ENCODE measurements around the gene CRYGD.
"Not testable (repeated sequence)": the region's sequence is repeated elsewhere in the genome, so short reads cannot be mapped to it uniquely, and the experiment has no call there.

CRYGD gene

DNA sequence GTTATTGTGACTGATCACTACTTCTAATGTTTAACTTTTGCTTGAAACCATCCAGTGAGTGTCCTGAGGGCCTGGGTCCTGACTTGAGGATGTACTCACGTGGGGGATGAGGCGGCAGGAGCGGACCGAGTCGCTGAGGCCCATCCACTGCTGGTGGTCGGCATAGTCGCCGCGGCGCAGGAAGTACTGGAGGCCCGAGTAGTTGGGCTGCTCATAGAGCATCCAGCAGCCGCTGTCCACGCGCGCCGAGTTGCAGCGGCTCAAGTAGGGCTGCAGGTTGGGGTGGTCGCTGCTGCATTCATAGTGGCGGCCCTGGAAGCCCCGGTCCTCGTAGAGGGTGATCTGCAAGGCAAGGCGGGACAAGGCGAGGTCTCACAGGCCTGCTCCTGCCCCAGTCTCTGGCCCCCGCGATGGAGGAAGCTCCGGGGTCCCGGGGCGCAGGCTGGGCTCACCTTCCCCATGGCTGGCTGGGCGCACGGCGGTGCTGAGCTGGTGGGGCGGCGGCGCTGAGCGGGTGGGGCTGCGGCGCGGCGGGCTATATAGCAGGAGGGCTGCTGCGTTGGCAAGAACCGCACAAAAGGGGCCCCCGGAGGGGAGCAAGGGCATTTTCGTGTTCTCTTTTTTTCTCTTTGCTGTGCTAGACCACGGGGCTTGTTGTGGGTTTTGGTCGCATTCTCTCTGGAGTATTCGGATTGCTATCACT is at the start of gene CRYGD:
CRYGD (minus strand) TSS at position 512 of the 703 bp plus-strand sequence; CDS start at position 461, 51 bp downstream.
- DNase-seq (ENCODE audit: low read depth in 2 of 2), result not testable (repeated sequence)

DNA sequence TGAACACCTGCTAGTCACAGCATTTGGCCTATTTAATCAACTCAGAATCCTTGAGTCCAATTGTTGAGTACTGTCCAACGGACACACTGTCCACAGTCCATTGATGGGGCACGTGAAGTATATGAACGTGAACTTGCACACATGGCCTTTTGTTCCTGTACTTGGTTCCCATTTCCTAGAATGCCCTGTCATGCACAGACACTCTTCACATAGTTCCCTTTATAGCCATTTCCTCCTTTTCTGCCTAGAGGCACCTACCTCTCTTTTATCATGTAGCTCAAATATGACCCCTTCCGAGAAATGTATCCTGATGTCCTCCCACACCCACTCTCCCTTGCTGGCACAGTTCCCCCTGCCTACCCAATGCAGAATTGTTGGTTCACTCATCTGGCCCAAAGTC is 47.8 kb upstream of the CRYGD start:
- no peak for DNase-seq (ENCODE audit: low read depth in 2 of 2)

DNA sequence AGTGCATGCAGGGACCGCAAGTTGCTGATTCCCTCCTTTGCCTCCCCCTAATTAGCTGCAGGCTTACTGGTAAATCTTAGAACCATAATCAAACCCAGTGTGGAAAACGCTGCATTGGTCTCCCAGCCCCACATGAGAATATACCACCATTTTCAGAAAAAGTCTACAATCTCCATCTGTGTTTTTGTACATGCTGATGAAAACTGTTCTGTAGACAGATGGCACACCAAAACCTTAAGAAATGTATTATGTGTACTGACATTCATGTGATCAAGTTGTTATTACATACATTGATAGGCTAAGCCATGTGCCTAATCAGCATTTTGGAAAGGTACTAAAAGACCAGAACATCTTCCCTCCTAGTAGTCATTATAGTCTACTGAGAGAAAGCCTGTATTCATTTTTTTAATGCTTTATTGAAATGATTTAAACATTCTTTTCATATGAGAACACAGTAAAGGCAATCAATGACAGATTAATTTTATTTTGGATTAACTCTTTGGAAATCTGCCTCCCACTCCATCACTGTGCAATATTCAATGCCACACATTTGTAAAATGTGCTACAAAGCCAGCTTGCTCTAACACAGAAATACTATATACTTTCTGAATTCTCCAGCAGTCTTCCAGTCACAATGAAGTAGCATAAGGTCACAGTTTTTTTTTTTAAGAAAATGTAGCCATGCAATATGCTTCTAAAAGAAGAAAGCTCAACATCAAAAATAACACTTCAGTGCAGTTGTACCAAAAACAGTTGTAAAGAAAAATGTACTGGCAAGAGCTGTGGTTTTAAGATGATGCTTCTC is 40.8 kb upstream of the CRYGD start:
- no peak for DNase-seq (ENCODE audit: low read depth in 2 of 2)

DNA sequence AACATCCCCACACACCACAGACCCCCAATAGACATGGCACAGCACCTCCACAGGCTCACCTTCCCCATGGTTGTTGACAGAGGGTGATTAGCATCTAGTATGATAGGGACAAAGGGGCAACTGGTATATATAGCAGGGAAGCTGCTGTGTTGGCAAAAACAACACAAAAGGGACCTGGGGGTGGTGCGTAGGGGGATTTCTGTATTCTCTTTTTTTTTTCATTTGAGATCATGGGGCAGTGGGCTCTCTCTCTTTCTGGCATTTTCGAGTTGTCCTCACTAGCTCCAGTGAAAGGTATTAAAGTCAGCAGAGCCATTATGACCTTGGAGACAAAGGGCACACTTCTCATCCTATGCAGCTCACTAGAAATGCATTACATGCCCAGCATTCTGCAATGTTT is 39.2 kb upstream of the CRYGD start, which contains the start of gene CRYGA:
CRYGA (minus strand) TSS at position 101 of the 400 bp plus-strand sequence; CDS start at position 68, 33 bp downstream.
- DNase-seq (ENCODE audit: low read depth in 2 of 2), result no peak

DNA sequence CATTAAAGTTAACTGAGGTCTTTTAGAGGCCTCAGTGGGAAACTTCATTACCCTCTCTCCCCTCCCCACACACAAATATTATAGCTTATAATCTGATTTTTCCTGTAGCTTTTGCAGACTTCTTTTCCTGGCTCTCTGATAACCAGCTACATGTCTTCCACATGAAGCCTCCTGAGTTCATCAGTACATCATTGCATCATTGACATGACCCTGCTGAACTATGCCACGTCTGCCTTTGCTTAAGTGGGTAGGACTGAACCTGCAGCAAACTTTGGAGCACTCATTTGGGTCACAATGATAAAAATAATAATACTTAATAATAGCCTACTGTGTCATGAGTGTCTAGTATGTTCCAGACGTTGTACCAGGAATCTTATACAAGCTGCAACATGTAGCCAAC is 32.1 kb upstream of the CRYGD start:
- DNase-seq (ENCODE audit: low read depth in 2 of 2), result no peak

DNA sequence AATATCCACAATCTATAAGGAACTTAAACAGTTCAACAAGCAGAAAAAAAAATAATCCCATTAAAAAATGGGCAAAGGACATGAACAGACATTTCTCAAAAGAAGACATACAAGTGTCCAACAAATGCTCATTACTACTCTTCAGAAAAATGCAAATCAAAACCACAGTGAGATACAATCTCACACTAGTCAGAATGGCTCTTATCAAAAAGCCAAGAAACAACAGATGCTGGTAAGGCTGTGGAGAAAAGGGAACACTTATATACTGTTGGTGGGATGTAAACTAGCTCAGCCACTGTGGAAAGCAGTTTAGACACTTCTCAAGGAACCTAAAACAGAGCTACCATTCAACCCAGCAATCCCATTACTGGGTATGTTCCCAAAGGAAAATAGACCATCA is 28.8 kb upstream of the CRYGD start:
- no peak for DNase-seq (ENCODE audit: low read depth in 2 of 2)

DNA sequence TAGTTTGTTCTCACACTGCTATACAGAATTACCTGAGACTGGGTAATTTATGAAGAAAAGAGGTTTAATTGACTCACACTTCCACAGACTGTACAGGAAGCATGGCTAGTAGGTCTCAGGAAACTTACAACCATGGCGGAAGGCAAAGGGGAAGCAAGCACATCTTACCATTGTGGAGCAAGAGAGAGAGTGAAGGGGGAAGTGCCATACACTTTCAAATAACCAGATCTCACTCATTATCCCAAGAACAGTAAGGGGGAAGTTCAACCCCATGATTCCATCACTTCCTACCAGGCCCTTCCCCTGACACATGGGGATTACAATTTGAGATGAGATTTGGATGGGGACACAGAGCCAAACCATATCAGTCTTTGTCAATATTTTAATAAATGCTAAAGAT is 26.6 kb upstream of the CRYGD start:
- DNase-seq (ENCODE audit: low read depth in 2 of 2), result no peak

GRCh38 chr2:208150094-208150493 is 25.8 kb upstream of the CRYGD start:
- DNase-seq (ENCODE audit: low read depth in 2 of 2), result no peak

DNA sequence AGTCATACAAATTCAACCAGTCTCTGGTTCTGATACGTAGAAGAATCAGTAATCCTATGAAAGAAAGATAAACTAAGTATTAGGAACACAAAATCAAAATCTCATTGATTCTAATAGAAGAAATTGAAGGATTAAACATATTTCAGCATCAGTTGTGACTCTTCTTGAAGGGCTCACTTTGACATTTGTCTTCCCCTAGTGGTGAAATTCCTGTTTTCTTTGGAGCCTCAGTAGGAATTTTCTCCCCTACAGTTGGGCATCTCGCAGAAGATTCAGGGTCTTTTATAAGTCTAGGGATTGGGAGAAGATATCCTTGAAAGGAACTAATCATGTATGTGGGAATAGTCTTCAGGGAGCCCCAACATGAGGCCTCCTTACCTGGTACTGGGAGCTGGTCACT is 24.5 kb upstream of the CRYGD start:
- no peak for DNase-seq (ENCODE audit: low read depth in 2 of 2)

- no peak for DNase-seq (ENCODE audit: low read depth in 2 of 2)
These were observed 23.4 kb upstream of the CRYGD start for GRCh38 chr2:208147759-208148158.

DNA sequence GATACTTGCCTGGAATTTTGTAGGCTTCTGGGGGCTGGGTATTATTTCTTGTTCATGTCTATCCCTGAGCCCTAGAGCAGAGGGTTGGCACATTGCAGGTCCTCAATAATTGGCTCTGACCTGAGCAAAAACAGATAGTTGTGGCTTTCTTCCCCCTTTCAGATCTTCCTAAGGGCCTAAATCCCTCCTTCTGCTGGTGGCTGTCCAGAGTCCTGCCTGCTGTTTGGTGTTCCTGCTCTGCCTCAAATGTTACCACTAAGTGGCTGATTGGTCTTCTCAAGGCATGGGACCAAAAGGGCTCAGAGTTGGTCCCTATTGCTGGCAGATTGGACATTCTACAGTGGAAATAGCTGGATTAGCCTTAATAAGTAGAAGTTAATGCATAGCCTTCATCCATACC is 22.7 kb upstream of the CRYGD start:
- DNase-seq (ENCODE audit: low read depth in 2 of 2), result no peak

- no peak for DNase-seq (ENCODE audit: low read depth in 2 of 2)
These were observed 21.7 kb upstream of the CRYGD start, which contains the start of gene CRYGB for GRCh38 chr2:208146006-208146405. Gene CRYGB (minus strand): TSS chr2:208146158. CDS start chr2:208146120, 38 bp downstream.

- DNase-seq (ENCODE audit: low read depth in 2 of 2), result no peak
These were observed 18.8 kb upstream of the CRYGD start for GRCh38 chr2:208142925-208143799.

DNA sequence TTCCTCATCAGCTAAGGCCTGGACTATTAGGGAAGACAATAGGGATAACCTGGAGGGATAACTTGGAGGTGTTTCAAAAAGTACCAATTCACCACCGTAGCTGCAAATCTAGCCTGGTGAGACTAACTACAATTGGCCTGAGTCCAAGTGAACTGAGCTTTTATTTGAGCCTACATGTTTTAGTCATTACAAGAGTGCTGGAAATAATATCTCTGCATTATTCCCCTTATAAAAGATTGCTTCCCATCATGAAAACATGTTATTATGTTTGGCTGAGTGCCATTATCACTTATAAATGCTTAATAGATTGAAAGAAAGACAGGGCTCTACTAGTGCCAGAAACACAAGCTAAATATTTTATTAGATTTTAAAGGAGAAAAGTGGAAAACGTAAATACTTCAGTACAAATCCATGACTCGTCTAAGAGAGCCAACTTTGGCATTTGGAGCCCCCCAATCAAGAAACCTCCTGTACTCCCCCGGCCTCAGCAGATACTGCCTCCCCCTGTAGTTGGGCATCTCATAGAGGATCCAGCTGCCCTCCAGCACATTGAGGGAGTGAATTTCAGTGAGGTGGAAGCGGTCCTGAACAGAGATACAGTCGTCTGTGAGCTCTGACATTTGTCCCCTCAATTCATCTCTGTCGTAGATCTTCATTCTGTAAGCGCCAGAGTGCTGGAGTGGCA is 18.1 kb upstream of the CRYGD start:
- DNase-seq (ENCODE audit: low read depth in 2 of 2), result no peak

- no peak for DNase-seq (ENCODE audit: low read depth in 2 of 2)
These were observed 15.1 kb upstream of the CRYGD start for GRCh38 chr2:208139447-208139846.

GRCh38 chr2:208138334-208138733 is 14.0 kb upstream of the CRYGD start:
- not testable (repeated sequence) for DNase-seq (ENCODE audit: low read depth in 2 of 2)

- DNase-seq (ENCODE audit: low read depth in 2 of 2), result no peak
These were observed 12.4 kb upstream of the CRYGD start for GRCh38 chr2:208136716-208137094.

GRCh38 chr2:208135794-208136715 is 11.7 kb upstream of the CRYGD start:
- DNase-seq (ENCODE audit: low read depth in 2 of 2), result no peak

DNA sequence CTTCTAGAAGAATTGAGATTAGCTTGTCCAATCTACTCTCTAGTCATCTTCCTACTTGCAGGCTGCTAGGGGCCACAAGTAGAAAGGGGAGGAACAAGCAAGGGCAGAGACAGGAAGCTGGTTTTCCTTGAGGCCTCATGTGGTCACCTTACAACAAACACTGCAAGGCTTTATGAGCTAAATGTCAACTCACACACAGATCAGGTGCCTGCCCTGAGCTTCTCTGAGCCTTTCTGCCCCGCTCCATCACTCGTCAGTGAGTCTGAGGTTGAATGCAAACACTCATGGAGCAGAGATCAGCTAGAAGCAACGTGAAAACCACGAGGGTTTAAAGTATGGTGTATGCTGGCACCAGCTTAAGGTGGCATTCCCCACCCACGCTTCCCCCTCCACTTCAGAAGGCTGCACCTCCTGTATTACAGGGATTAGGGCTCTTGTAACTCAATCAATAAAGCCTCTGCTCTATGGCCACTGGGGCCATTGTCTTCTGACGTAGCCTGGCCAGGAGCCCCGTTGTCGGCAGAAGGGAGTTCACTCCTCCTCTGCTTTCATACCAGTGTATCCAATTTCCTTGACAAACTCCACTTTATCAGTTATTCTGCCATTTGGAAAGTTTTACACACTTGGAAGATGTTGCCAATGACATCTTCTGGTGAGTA is 10.7 kb upstream of the CRYGD start:
- peak in 1 of 2 donors; percentile 6 for DNase-seq (ENCODE audit: low read depth in 2 of 2)

DNA sequence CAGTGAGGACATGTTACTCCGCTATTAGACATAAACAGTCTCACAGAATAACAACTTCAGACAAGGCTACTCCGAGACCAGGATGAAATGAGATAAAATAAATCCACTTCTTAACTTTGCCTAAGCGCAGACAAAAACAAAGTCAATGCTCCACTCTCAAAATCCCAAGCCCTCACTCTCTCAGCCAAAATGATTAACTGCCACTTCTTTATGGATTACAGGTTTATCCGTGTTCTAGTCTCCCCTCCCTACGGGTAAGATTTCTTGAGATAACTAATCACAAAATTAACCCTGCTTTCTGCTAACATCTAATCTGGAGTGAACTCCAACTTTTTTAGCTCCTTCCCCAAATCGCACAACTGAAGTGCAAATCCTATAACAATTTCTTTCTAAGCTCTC is 6.4 kb upstream of the CRYGD start:
- DNase-seq (ENCODE audit: low read depth in 2 of 2), result no peak

All from stimulated activated CD8-positive, alpha-beta memory T cell treated with anti-CD3 and anti-CD28 coated beads, Interleukin-7, amount 100 ng/mL, for 4 hours (primary cell).